RWPE1 (cell line): ENCODE results near the gene CYP4V2.

Source experiments
- CTCF ChIA-PET: fragments of 350-600 bp; sonication (Branson Sonifier 250); formaldehyde crosslinking; extraction: SDS; loops from one replicate; lab custom pipeline; 2021; lab: Yijun Ruan, JAX
- POLR2A ChIA-PET: fragments of 400-600 bp; formaldehyde crosslinking; extraction: SDS; loops from one replicate; lab custom pipeline; 2020; ENCODE audit warnings: antibody characterized with exemption; ENCODE audit not compliant: low non-redundant PET; lab: Yijun Ruan, JAX
- DNase-seq: peaks from one replicate; pipeline ENCODE4 v3.0.0; 2012; ENCODE audit warnings: low spot score
- H3K27ac ChIP-seq: fragments of 450-650 bp; 2 replicates; pipeline ENCODE4 v1.5.1; 2017
- CTCF ChIP-seq: fragments of 450-650 bp; conservative IDR thresholded peaks from 2 replicates; pipeline ENCODE4 v1.5.1; 2017; ENCODE audit warnings: low read depth, mild to moderate bottlenecking

Gene CYP4V2

GRCh38 chr4:186225848-186226247, 34.5 kb downstream of the CYP4V2 start:
- no peak for TF ChIP-seq CTCF
- DNase-seq, result no peak
- ChIA-PET POLR2A (no interaction called here), CTCF (no interaction called here)
- H3K27ac ChIP-seq, result no peak overlapping the region

GRCh38 chr4:186226521-186227189, 35.3 kb downstream of the CYP4V2 start:
- no peak overlapping the region for H3K27ac ChIP-seq
- no peak for DNase-seq
- CTCF ChIA-PET, result interaction anchor here (0.6 kb wide), 1 partner anchor 314 kb away, joined by 4 read pairs; no protein-coding TSS in a partner anchor
- POLR2A ChIA-PET, result no interaction called here
- TF ChIP-seq CTCF, result no peak

- POLR2A ChIA-PET, result no interaction called here
- TF ChIP-seq CTCF, result no peak
- CTCF ChIA-PET, result interaction anchor here (0.6 kb wide), 1 partner anchor 315 kb away, joined by 4 read pairs; no protein-coding TSS in a partner anchor
- no peak within 1 kb of the TSS for H3K27ac ChIP-seq
- DNase-seq, result no peak
These were observed 35.9 kb downstream of the CYP4V2 start, which contains the start of gene KLKB1 for GRCh38 chr4:186227221-186227620. KLKB1 (plus strand) TSS chr4:186227507; CDS start chr4:186228196, 689 bp downstream.

GRCh38 chr4:186227744-186228513, 36.6 kb downstream of the CYP4V2 start:
- DNase-seq, result no peak
- ChIA-PET POLR2A (no interaction called here), CTCF (interaction anchor here (0.6 kb wide), 1 partner anchor 315 kb away, joined by 4 read pairs; no protein-coding TSS in a partner anchor)
- TF ChIP-seq CTCF, result no peak
- H3K27ac ChIP-seq, result no peak overlapping the region

- CTCF ChIA-PET, result no interaction called here
- H3K27ac ChIP-seq, result no peak overlapping the region
- no peak for TF ChIP-seq CTCF
- no peak for DNase-seq
- POLR2A ChIA-PET, result no interaction called here
These were observed 37.1 kb downstream of the CYP4V2 start for GRCh38 chr4:186228514-186228894.

- TF ChIP-seq CTCF, result no peak
- ChIA-PET POLR2A (no interaction called here), CTCF (interaction anchor here (0.7 kb wide), 1 partner anchor 1484 kb away, joined by 3 read pairs; no protein-coding TSS in a partner anchor)
- no peak overlapping the region for H3K27ac ChIP-seq
- no peak for DNase-seq
These were observed 43.0 kb downstream of the CYP4V2 start for GRCh38 chr4:186234367-186234766.
